ENCODE measurements around the gene PREPL. TPM values are rescaled to one million over a fixed set of nuclear protein-coding genes. Genes with fewer than 3 reads are reported as not detected.

Gene PREPL
- 23.8 and 24.1 TPM in 2 replicates for total RNA-seq

GRCh38 chr2:44361330-44362206 lies at the start of gene PREPL, which contains the start of gene CAMKMT:
Gene PREPL, minus strand, starts transcription at chr2:44361494. Its CDS starts 15,152 bp downstream, at chr2:44346342.
Gene CAMKMT, plus strand, starts transcription at chr2:44361947.

Other genes with a start within 250 kb of the PREPL start
- gene PPM1B, start 192.6 kb downstream of the PREPL start, total RNA-seq: 6.7 and 9.8 TPM in 2 replicates
- not detected in 2 replicates for gene SLC3A1, start 86.0 kb downstream of the PREPL start, total RNA-seq
- gene CAMKMT, start 453 bp upstream of the PREPL start, total RNA-seq: 2.5 and 3.8 TPM in 2 replicates

Measured in mammary microvascular endothelial cell (primary cell).